ENCODE data around the gene PGAM2.

PGAM2 gene

GRCh38 chr7:44063547-44063893, 1.8 kb downstream of the PGAM2 start (continued):
- TF ChIP-seq PATZ1 (CRISPR knock-in tag; IDR thresholded peaks at IDR 0.05; ENCODE audit: borderline replicate concordance): no peak
- no peak for TF ChIP-seq RARB (CRISPR knock-in tag; IDR thresholded peaks at IDR 0.05)
- TF ChIP-seq CSRNP3 (CRISPR knock-in tag; IDR thresholded peaks at IDR 0.05): no peak

- TF ChIP-seq OSR1 (CRISPR knock-in tag; IDR thresholded peaks at IDR 0.05) (no peak), RARB (CRISPR knock-in tag; IDR thresholded peaks at IDR 0.05) (no peak), TCF4 (CRISPR knock-in tag; IDR thresholded peaks at IDR 0.05; ENCODE audit: borderline replicate concordance) (no peak), ARNTL (CRISPR knock-in tag; IDR thresholded peaks at IDR 0.05; ENCODE audit: borderline replicate concordance, low read depth) (no peak), GLIS3 (CRISPR knock-in tag; IDR thresholded peaks at IDR 0.05) (no peak), TSHZ2 (CRISPR knock-in tag; IDR thresholded peaks at IDR 0.05) (no peak), SNAI2 (CRISPR knock-in tag; IDR thresholded peaks at IDR 0.05) (no peak), TOX (CRISPR knock-in tag; IDR thresholded peaks at IDR 0.05; ENCODE audit: borderline replicate concordance) (no peak), PATZ1 (CRISPR knock-in tag; IDR thresholded peaks at IDR 0.05; ENCODE audit: borderline replicate concordance) (no peak), ZNF8 (CRISPR knock-in tag; IDR thresholded peaks at IDR 0.05) (no peak)
- ATAC-seq: no peak
Observed at GRCh38 chr7:44062903-44063295, 2.5 kb downstream of the PGAM2 start.

GRCh38 chr7:44062180-44062902, 3.0 kb downstream of the PGAM2 start:
- TF ChIP-seq ZFP3 (CRISPR knock-in tag; IDR thresholded peaks at IDR 0.05): no peak
- no peak for TF ChIP-seq TCF4 (CRISPR knock-in tag; IDR thresholded peaks at IDR 0.05; ENCODE audit: borderline replicate concordance)
- TF ChIP-seq RARB (CRISPR knock-in tag; IDR thresholded peaks at IDR 0.05): no peak
- TF ChIP-seq TSHZ2 (CRISPR knock-in tag; IDR thresholded peaks at IDR 0.05): no peak
- TF ChIP-seq CSRNP3 (CRISPR knock-in tag; IDR thresholded peaks at IDR 0.05): no peak
- no peak for TF ChIP-seq ZNF8 (CRISPR knock-in tag; IDR thresholded peaks at IDR 0.05)
- TF ChIP-seq PATZ1 (CRISPR knock-in tag; IDR thresholded peaks at IDR 0.05; ENCODE audit: borderline replicate concordance): no peak
- no peak for TF ChIP-seq POU6F1 (CRISPR knock-in tag; IDR thresholded peaks at IDR 0.05; ENCODE audit: borderline replicate concordance, low read depth)
- TF ChIP-seq ESRRG (CRISPR knock-in tag; IDR thresholded peaks at IDR 0.05): no peak
- no peak for TF ChIP-seq ZFP30 (CRISPR knock-in tag; IDR thresholded peaks at IDR 0.05)
- no peak for TF ChIP-seq BACH2 (CRISPR knock-in tag; IDR thresholded peaks at IDR 0.05; ENCODE audit: borderline replicate concordance)
- ATAC-seq: no peak

All from SK-N-SH treated with all-trans-retinoic acid at 6 μM for 48 hours (cell line).